ENCODE measurements around the gene AGFG2.

Gene AGFG2

DNA sequence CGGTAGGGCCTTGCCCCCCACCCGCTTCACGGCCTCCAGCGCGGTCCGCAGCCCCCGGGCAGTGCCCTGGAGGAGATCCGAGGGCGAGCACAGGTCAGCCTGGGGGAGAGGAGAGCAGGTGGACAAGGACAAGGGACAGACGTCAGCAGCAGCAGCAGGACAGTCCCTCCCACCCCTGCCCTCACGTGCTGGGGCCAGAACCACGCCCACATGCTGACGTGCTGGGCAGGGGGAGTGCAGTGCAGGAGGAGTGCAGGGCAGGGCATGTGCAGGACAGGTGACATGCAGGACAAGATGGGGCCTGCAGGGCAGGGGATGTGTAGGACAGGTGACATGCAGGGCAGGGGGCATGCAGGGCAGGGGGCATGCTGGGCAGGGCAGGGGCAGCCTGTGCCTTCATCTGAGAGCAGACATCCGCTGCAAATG, 36.2 kb downstream of the AGFG2 start:
- TF ChIP-seq CTCF (IDR thresholded peaks at IDR 0.05): no peak
- Histone ChIP-seq H3K4me3 (no peak overlapping the region), H3K27ac (no peak overlapping the region)
- no peak for DNase-seq (ENCODE audit: low spot score)

- Histone ChIP-seq H3K27ac (no peak overlapping the region), H3K4me3 (no peak overlapping the region)
- DNase-seq (ENCODE audit: low spot score): no peak
- no peak for TF ChIP-seq CTCF (IDR thresholded peaks at IDR 0.05)
Measured at GRCh38 chr7:100575746-100576383, 36.9 kb downstream of the AGFG2 start.

DNA sequence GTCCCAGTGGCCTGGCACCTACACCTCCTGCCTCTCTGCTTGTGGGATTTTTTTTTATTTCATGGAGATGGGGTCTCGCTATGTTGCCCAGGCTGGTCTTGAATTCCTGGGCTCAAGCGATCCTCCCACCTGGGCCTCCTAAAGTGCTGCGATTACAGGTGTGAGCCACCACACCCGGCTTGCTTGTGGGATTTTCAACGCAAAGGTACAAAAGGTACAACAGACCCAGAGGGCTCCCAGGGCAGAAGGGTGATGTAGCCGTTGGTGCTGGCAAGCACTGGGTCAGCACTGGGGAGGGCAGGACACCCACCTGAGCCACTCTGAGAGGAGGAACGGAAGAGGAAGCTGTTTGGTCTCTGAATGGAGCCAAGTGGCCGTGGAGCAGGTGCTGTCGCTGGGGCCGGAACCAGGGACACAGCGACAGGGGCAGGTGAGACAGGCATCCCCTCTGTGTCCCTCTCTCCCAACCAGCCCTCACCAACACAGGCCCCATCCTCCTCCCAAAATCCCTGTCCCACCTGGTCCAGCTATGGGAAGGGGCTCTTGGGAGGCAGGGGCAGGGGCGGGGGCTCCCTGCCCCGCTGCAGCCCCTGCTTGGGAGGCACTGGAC, 37.5 kb downstream of the AGFG2 start:
- Histone ChIP-seq H3K4me3 (no peak overlapping the region), H3K27ac (no peak overlapping the region)
- TF ChIP-seq CTCF (IDR thresholded peaks at IDR 0.05): no peak
- DNase-seq (ENCODE audit: low spot score): no peak

GRCh38 chr7:100577103-100577502, 38.1 kb downstream of the AGFG2 start:
- TF ChIP-seq CTCF (IDR thresholded peaks at IDR 0.05): no peak
- Histone ChIP-seq H3K4me3 (no peak overlapping the region), H3K27ac (no peak overlapping the region)
- DNase-seq (ENCODE audit: low spot score): no peak

DNA sequence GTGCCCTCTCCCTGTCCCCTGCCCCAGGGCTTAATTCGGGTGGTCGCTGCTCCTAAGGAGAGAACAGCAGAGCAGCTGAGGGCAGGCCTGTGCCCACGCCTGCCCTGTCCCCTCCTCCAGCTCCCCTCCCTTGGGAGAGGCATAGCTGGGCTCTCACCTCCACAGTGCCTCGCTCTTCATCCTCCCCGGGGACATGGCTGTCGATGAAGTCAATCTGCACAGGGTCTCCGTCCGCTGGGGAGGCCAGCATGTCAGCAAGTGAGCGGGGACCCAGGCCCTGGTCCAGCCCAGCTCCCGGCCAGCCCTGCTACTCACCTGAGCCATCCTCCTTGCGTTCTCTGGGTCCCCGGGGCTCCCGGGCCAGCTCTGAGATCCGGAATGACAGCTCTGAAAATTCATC, 38.5 kb downstream of the AGFG2 start:
- Histone ChIP-seq H3K27ac (no peak overlapping the region), H3K4me3 (no peak overlapping the region)
- no peak for TF ChIP-seq CTCF (IDR thresholded peaks at IDR 0.05)
- DNase-seq (ENCODE audit: low spot score): no peak

DNA sequence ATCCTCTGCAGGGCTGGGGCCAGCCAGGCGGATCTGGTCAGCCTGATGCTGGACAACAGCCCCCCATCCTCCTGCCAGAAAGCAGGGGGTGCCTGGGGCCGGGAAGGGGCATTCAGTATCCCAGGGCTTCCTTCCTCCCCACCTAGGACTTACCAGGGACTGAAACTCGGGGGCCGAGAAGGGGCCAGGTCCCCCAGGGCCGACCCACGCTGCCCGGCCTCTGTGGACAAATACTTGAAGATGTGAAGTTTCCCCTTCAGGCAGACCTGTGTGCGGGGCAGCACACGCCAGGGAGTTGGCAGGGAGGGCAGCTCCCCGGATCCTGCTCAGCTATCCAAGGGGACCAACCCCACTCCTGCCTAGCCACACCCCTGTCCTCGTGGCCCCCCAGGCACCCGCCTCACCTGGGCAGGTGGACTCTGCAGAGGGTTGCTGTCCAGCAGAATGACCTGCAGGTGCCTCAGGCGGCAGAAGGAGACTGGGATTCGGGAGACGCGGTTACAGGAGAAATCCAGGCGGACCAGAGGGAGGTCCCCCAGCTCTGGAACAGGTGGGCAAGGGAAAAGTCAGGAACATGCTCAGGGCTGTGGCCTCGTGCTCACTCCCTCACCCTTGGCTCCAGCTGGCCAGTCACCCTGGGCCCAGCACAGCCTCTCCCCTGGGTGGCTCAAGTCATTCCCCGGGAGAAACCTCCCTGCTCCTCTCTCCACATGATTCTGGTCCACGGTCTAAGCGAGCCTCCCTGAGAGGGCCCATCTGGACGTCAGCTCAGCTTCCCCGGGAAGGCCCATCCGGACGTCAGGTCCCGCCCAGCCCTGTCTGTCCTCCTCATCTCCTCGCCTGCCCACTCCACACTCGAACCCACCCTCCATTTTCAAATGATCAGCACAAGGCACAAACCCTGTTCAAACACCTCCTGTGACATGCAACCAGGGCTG, 39.5 kb downstream of the AGFG2 start:
- Histone ChIP-seq H3K27ac (no peak overlapping the region), H3K4me3 (no peak overlapping the region)
- DNase-seq (ENCODE audit: low spot score): no peak
- no peak for TF ChIP-seq CTCF (IDR thresholded peaks at IDR 0.05)

Measured in coronary artery (tissue), 2 donors.